Neural cell (in vitro differentiated cells): Measurements from ENCODE around the gene RAPGEF4. TPM values are rescaled to one million over a fixed set of nuclear protein-coding genes. Genes with fewer than 3 reads are reported as not detected.

Experiments
- H2AFZ ChIP-seq: fragments of 200-600, 300-800 bp; sonication (generic), shearing (Covaris generic); 2 replicates; pipeline ENCODE4 v1.6.0; 2014; ENCODE audit warnings: low read depth, mild to moderate bottlenecking, antibody characterized with exemption, low read length, moderate library complexity
- H3F3A ChIP-seq: fragments of 200-600 bp; shearing (Covaris generic); 2 replicates; pipeline ENCODE4 v1.6.1; 2016; ENCODE audit warnings: mild to moderate bottlenecking, moderate library complexity, mixed read lengths, antibody characterized with exemption, low read length; ENCODE audit not compliant: insufficient read depth, poor library complexity, severe bottlenecking
- H3K27ac ChIP-seq: fragments of 200-600, 300-800 bp; sonication (generic), shearing (Covaris generic); 2 replicates; pipeline ENCODE4 v1.5.1; 2014; ENCODE audit warnings: mild to moderate bottlenecking, low read length, moderate library complexity
- H3K27me3 ChIP-seq: fragments of 300-800, 200-600 bp; sonication (generic), shearing (Covaris generic); 2 replicates; pipeline ENCODE4 v1.6.0; 2014; ENCODE audit warnings: mild to moderate bottlenecking, low read depth, low read length, moderate library complexity; ENCODE audit not compliant: insufficient read depth
- H3K36me3 ChIP-seq: fragments of 300-800, 200-600 bp; sonication (generic), shearing (Covaris generic); 2 replicates; pipeline ENCODE4 v1.5.1; 2014; ENCODE audit warnings: mild to moderate bottlenecking, antibody characterized with exemption, low read length, moderate library complexity; ENCODE audit not compliant: insufficient read depth
- H3K4me2 ChIP-seq: fragments of 300-800, 200-600 bp; sonication (generic), shearing (Covaris generic); 2 replicates; pipeline ENCODE4 v1.6.0; 2014; ENCODE audit warnings: mild to moderate bottlenecking, low read length
- H3K4me3 ChIP-seq: fragments of 300-800, 200-600 bp; sonication (generic), shearing (Covaris generic); 2 replicates; pipeline ENCODE4 v1.5.1; 2014; ENCODE audit warnings: mild to moderate bottlenecking, low read length, moderate library complexity
- H3K79me2 ChIP-seq: fragments of 200-600 bp; shearing (Covaris generic); replicated peaks from 2 replicates; pipeline ENCODE4 v1.6.0; 2014; ENCODE audit warnings: mild to moderate bottlenecking, low read length, moderate library complexity; ENCODE audit not compliant: insufficient read depth
- H3K9ac ChIP-seq: fragments of 300-800, 200-600 bp; sonication (generic), shearing (Covaris generic); 2 replicates; pipeline ENCODE4 v1.6.1; 2016; ENCODE audit warnings: mild to moderate bottlenecking, low read length, mixed read lengths
- H3K9me2 ChIP-seq: fragments of 200-600 bp; shearing (Covaris generic); 2 replicates; pipeline ENCODE4 v1.6.1; 2016; ENCODE audit warnings: mild to moderate bottlenecking, low read length, mixed read lengths; ENCODE audit not compliant: insufficient read depth
- H3K9me3 ChIP-seq: fragments of 200-600, 300-800 bp; sonication (generic), shearing (Covaris generic); 2 replicates; pipeline ENCODE4 v1.6.1; 2016; ENCODE audit warnings: mild to moderate bottlenecking, mixed run types, low read length, moderate library complexity, mixed read lengths
- H4K20me1 ChIP-seq: fragments of 200-600 bp; shearing (Covaris generic); 2 replicates; pipeline ENCODE4 v1.6.1; 2016; ENCODE audit warnings: mild to moderate bottlenecking, mixed run types; ENCODE audit not compliant: insufficient read depth
- EP300 ChIP-seq: fragments of 450-650 bp; conservative IDR thresholded peaks from 2 replicates; pipeline ENCODE4 v1.6.1; 2014; ENCODE audit warnings: antibody characterized with exemption, mild to moderate bottlenecking, moderate library complexity; ENCODE audit not compliant: poor library complexity, severe bottlenecking
- EZH2 ChIP-seq: fragments of 200-600, 300-800 bp; shearing (Covaris generic), sonication (generic); IDR thresholded peaks from 2 replicates; pipeline ENCODE4 v1.6.1; 2014; ENCODE audit warnings: antibody characterized with exemption, low read length, borderline replicate concordance, mild to moderate bottlenecking; ENCODE audit not compliant: insufficient read depth, poor library complexity, severe bottlenecking
- MXI1 ChIP-seq: fragments of 450-650 bp; conservative IDR thresholded peaks from 2 replicates; pipeline ENCODE4 v1.6.1; 2014; ENCODE audit warnings: antibody characterized with exemption, mild to moderate bottlenecking; ENCODE audit not compliant: poor library complexity, severe bottlenecking
- POLR2AphosphoS5 ChIP-seq: IDR thresholded peaks from 2 replicates; pipeline ENCODE4 v1.6.1; 2012
- RAD21 ChIP-seq: fragments of 450-650 bp; conservative IDR thresholded peaks from 2 replicates; pipeline ENCODE4 v1.6.1; 2014; ENCODE audit warnings: antibody characterized with exemption, mild to moderate bottlenecking, moderate library complexity
- SMC3 ChIP-seq: fragments of 450-650 bp; conservative IDR thresholded peaks from 2 replicates; pipeline ENCODE4 v1.6.1; 2014; ENCODE audit warnings: antibody characterized with exemption, mild to moderate bottlenecking, moderate library complexity; ENCODE audit not compliant: poor library complexity
- TAF1 ChIP-seq: IDR thresholded peaks from 2 replicates; pipeline ENCODE4 v1.6.1; 2012; ENCODE audit warnings: low read depth
- polyA plus RNA-seq: library from polyadenylated mRNA; depleted of rRNA; stranded (reverse); fragments of >200 nt; gene quantifications from 2 replicates; pipeline ENCODE4 v1.2.3, GENCODE V29; 2014
- TF ChIP-seq, protein P1 (sequence below): fragments of 450-650 bp; IDR thresholded peaks from 2 replicates; pipeline ENCODE4 v1.5.1; 2014; ENCODE audit warnings: antibody characterized with exemption, mild to moderate bottlenecking, moderate library complexity; ENCODE audit not compliant: poor library complexity, severe bottlenecking
- TF ChIP-seq, protein P2 (sequence below): IDR thresholded peaks from 2 replicates; pipeline ENCODE4 v1.6.1; 2012; ENCODE audit warnings: borderline replicate concordance

Gene RAPGEF4
- polyA plus RNA-seq, 1 donor from 2014 or later, result 10.4 TPM

DNA sequence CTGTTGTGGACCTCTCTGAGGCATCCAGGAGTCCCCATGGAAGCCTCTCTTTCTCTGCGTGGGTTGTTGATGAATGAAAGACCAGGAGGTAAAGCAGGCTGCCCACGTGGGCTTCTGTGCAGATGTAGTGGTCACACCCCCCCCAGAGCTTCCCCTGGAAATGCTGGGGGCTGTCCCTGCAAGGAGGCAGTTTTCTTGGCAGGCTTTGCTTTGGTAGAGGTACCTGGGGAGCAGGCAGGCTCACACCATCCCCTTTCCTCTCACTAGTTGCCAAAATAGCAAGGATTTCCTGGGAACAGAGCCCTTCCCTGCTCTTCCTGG lies 242.4 kb downstream of the RAPGEF4 start:
- no peaks in the 10 kb centered on the region for H4K20me1 ChIP-seq
- H3K4me2 ChIP-seq, result no peak overlapping the region
- no peaks in the 10 kb centered on the region for H3K9me2 ChIP-seq
- no peak overlapping the region for H3K4me3 ChIP-seq
- no peak overlapping the region for H2AFZ ChIP-seq
- no peak for TF ChIP-seq EZH2
- H3K27me3 ChIP-seq, result no peaks in the 10 kb centered on the region
- H3K27ac ChIP-seq, result no peak overlapping the region
- no peaks in the 10 kb centered on the region for H3K9me3 ChIP-seq
- H3K36me3 ChIP-seq, result no peaks in the 10 kb centered on the region
- no peak overlapping the region for H3K9ac ChIP-seq
- H3K79me2 ChIP-seq, result no peaks in the 10 kb centered on the region
- H3F3A ChIP-seq, result no peaks in the 10 kb centered on the region

DNA sequence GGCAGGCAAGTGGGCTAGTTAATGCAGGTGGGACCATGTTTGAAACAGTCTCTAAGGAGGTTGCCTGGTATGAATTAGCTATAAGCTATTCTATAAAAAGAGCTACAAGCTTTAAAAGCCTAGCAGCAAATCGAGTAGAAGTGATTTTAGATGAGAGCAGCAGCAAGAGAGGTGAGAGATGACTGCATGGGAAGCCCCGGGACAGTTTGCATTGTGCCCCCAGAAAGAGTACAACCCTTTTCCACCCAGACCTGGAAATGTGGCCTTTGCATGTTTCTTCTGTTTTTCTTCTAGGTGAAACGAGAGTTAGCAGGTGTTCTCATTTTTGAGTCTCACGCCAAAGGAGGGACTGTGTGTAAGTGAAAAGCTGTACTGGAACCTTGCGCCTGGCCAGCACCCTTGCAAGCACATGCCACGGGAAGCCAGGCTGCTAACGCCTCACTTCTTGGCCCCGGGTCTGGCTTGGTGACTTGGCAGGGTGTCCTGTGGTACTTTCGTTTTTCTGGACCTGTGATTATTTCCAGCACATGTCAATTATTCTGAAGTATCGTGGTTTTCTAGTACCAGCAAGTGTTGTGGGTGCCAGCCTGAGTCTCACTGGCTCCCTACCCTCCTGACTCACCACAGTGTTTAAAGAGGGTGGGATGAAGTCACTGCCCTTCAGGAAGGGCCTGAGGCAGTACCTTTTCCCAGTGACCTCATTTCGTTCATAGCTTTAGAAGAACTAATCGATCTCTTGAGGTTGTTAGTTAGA lies 249.7 kb downstream of the RAPGEF4 start:
- H3K27ac ChIP-seq, result no peak overlapping the region
- no peak overlapping the region for H3K4me3 ChIP-seq
- H3K9me3 ChIP-seq, result no peaks in the 10 kb centered on the region
- no peak overlapping the region for H2AFZ ChIP-seq
- H3F3A ChIP-seq, result no peaks in the 10 kb centered on the region
- H3K36me3 ChIP-seq, result no peaks in the 10 kb centered on the region
- H3K9me2 ChIP-seq, result no peaks in the 10 kb centered on the region
- H3K27me3 ChIP-seq, result no peaks in the 10 kb centered on the region
- H3K79me2 ChIP-seq, result no peaks in the 10 kb centered on the region
- H3K4me2 ChIP-seq, result no peak overlapping the region
- no peak overlapping the region for H3K9ac ChIP-seq
- TF ChIP-seq MXI1 (no peak), EZH2 (no peak), RAD21 (no peak), EP300 (no peak), TAF1 (no peak), POLR2AphosphoS5 (no peak), SMC3 (no peak)
- TF ChIP-seq, protein P1, sequence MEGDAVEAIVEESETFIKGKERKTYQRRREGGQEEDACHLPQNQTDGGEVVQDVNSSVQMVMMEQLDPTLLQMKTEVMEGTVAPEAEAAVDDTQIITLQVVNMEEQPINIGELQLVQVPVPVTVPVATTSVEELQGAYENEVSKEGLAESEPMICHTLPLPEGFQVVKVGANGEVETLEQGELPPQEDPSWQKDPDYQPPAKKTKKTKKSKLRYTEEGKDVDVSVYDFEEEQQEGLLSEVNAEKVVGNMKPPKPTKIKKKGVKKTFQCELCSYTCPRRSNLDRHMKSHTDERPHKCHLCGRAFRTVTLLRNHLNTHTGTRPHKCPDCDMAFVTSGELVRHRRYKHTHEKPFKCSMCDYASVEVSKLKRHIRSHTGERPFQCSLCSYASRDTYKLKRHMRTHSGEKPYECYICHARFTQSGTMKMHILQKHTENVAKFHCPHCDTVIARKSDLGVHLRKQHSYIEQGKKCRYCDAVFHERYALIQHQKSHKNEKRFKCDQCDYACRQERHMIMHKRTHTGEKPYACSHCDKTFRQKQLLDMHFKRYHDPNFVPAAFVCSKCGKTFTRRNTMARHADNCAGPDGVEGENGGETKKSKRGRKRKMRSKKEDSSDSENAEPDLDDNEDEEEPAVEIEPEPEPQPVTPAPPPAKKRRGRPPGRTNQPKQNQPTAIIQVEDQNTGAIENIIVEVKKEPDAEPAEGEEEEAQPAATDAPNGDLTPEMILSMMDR, result no peak
- TF ChIP-seq, protein P2, sequence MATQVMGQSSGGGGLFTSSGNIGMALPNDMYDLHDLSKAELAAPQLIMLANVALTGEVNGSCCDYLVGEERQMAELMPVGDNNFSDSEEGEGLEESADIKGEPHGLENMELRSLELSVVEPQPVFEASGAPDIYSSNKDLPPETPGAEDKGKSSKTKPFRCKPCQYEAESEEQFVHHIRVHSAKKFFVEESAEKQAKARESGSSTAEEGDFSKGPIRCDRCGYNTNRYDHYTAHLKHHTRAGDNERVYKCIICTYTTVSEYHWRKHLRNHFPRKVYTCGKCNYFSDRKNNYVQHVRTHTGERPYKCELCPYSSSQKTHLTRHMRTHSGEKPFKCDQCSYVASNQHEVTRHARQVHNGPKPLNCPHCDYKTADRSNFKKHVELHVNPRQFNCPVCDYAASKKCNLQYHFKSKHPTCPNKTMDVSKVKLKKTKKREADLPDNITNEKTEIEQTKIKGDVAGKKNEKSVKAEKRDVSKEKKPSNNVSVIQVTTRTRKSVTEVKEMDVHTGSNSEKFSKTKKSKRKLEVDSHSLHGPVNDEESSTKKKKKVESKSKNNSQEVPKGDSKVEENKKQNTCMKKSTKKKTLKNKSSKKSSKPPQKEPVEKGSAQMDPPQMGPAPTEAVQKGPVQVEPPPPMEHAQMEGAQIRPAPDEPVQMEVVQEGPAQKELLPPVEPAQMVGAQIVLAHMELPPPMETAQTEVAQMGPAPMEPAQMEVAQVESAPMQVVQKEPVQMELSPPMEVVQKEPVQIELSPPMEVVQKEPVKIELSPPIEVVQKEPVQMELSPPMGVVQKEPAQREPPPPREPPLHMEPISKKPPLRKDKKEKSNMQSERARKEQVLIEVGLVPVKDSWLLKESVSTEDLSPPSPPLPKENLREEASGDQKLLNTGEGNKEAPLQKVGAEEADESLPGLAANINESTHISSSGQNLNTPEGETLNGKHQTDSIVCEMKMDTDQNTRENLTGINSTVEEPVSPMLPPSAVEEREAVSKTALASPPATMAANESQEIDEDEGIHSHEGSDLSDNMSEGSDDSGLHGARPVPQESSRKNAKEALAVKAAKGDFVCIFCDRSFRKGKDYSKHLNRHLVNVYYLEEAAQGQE, result no peak
- H4K20me1 ChIP-seq, result no peaks in the 10 kb centered on the region
